Osteocyte (in vitro differentiated cells): ENCODE measurements around the gene USP53. TPM values are rescaled to one million over a fixed set of nuclear protein-coding genes. Genes with fewer than 3 reads are reported as not detected.

Experiments
- DNase-seq: peaks from one replicate; pipeline ENCODE4 v3.0.0; 2021; ENCODE audit warnings: mixed read lengths; ENCODE audit not compliant: unreplicated experiment; ENCODE audit errors: extremely low spot score
- H3K27ac Mint-ChIP-seq: one replicate; pipeline ENCODE4 v1.8.0; 2021; ENCODE audit warnings: mild to moderate bottlenecking, mixed read lengths; ENCODE audit not compliant: unreplicated experiment
- H3K27me3 Mint-ChIP-seq: one replicate; pipeline ENCODE4 v1.8.0; 2021; ENCODE audit warnings: mixed read lengths; ENCODE audit not compliant: unreplicated experiment
- H3K36me3 Mint-ChIP-seq: one replicate; pipeline ENCODE4 v1.8.0; 2021; ENCODE audit warnings: mixed read lengths; ENCODE audit not compliant: unreplicated experiment
- H3K4me1 Mint-ChIP-seq: one replicate; pipeline ENCODE4 v1.8.0; 2021; ENCODE audit warnings: mixed read lengths; ENCODE audit not compliant: unreplicated experiment
- H3K4me3 Mint-ChIP-seq: one replicate; pipeline ENCODE4 v1.8.0; 2021; ENCODE audit warnings: mild to moderate bottlenecking, moderate library complexity, mixed read lengths; ENCODE audit not compliant: unreplicated experiment
- H3K9me3 Mint-ChIP-seq: one replicate; pipeline ENCODE4 v1.8.0; 2021; ENCODE audit warnings: mixed read lengths; ENCODE audit not compliant: unreplicated experiment
- CTCF ChIP-seq: fragments of 200-600 bp; sonication (generic); IDR thresholded peaks from 2 replicates; pipeline ENCODE4 v1.5.0; 2021; ENCODE audit warnings: antibody characterized with exemption, mild to moderate bottlenecking, moderate library complexity
- total RNA-seq: library from RNA; stranded (reverse); gene quantifications from 2 replicates; pipeline ENCODE4 v1.2.1, GENCODE V29; 2021

Gene USP53
- total RNA-seq, 1 donor from 2014 or later: 15.5 TPM

- DNase-seq: no peak
- Mint-ChIP-seq H3K9me3 (no peaks in the 10 kb centered on the region), H3K4me1 (no peaks in the 10 kb centered on the region), H3K36me3 (no peaks in the 10 kb centered on the region), H3K27me3 (no peaks in the 10 kb centered on the region), H3K27ac (no peak overlapping the region), H3K4me3 (no peak overlapping the region)
- no peak for TF ChIP-seq CTCF
Measured at GRCh38 chr4:119179011-119179410, 33.5 kb upstream of the USP53 start.

GRCh38 chr4:119184128-119184527, 28.4 kb upstream of the USP53 start:
- Mint-ChIP-seq H3K27me3 (no peaks in the 10 kb centered on the region), H3K36me3 (no peaks in the 10 kb centered on the region), H3K4me1 (peaks cover 2% of the 10 kb centered on the region), H3K9me3 (no peaks in the 10 kb centered on the region), H3K4me3 (no peak overlapping the region), H3K27ac (no peak overlapping the region)
- no peak for DNase-seq
- TF ChIP-seq CTCF: no peak

GRCh38 chr4:119189638-119190037, 22.9 kb upstream of the USP53 start:
- no peak for DNase-seq
- no peaks in the 10 kb centered on the region for H3K9me3 Mint-ChIP-seq
- TF ChIP-seq CTCF: no peak
- H3K27me3 Mint-ChIP-seq: no peaks in the 10 kb centered on the region
- H3K36me3 Mint-ChIP-seq: no peaks in the 10 kb centered on the region
- H3K4me3 Mint-ChIP-seq: no peak overlapping the region
- no peak overlapping the region for H3K27ac Mint-ChIP-seq
- H3K4me1 Mint-ChIP-seq: peaks cover 11% of the 10 kb centered on the region

GRCh38 chr4:119190354-119190753, 22.2 kb upstream of the USP53 start:
- Mint-ChIP-seq H3K4me1 (peaks cover 11% of the 10 kb centered on the region), H3K27me3 (no peaks in the 10 kb centered on the region), H3K27ac (no peak overlapping the region), H3K36me3 (no peaks in the 10 kb centered on the region), H3K9me3 (no peaks in the 10 kb centered on the region), H3K4me3 (no peak overlapping the region)
- no peak for DNase-seq
- no peak for TF ChIP-seq CTCF

GRCh38 chr4:119191505-119191904, 21.0 kb upstream of the USP53 start:
- Mint-ChIP-seq H3K27ac (no peak overlapping the region), H3K27me3 (no peaks in the 10 kb centered on the region), H3K4me3 (no peak overlapping the region)

More at GRCh38 chr4:119191505-119191904, 21.0 kb upstream of the USP53 start:
- no peaks in the 10 kb centered on the region for H3K9me3 Mint-ChIP-seq
- TF ChIP-seq CTCF: no peak
- H3K36me3 Mint-ChIP-seq: no peaks in the 10 kb centered on the region
- H3K4me1 Mint-ChIP-seq: peaks cover 11% of the 10 kb centered on the region
- no peak for DNase-seq
